ENCODE results near the gene ZNF76.

GRCh38 chr6:35304299-35304698 is 44.8 kb downstream of the ZNF76 start:
- no peak for TF ChIP-seq CTCF (IDR thresholded peaks at IDR 0.05)
- TF ChIP-seq EZH2 (IDR thresholded peaks at IDR 0.05; ENCODE audit: borderline replicate concordance, insufficient read depth, low read depth, low read length, poor library complexity, severe bottlenecking) = no peak

Data from B cell (primary cell).